NOMO-1 treated with dmso at 0.1 percent for 144 hours (cell line): ENCODE measurements around the gene NUDT1.
A peak's percentile ranks its signal among the peaks of the same experiment; 100 is the strongest.

Experiments
- DNase-seq: peaks from one replicate; lab custom pipeline; 2025; ENCODE audit not compliant: unreplicated experiment; lab: John Stamatoyannopoulos, UW

Gene NUDT1

DNA sequence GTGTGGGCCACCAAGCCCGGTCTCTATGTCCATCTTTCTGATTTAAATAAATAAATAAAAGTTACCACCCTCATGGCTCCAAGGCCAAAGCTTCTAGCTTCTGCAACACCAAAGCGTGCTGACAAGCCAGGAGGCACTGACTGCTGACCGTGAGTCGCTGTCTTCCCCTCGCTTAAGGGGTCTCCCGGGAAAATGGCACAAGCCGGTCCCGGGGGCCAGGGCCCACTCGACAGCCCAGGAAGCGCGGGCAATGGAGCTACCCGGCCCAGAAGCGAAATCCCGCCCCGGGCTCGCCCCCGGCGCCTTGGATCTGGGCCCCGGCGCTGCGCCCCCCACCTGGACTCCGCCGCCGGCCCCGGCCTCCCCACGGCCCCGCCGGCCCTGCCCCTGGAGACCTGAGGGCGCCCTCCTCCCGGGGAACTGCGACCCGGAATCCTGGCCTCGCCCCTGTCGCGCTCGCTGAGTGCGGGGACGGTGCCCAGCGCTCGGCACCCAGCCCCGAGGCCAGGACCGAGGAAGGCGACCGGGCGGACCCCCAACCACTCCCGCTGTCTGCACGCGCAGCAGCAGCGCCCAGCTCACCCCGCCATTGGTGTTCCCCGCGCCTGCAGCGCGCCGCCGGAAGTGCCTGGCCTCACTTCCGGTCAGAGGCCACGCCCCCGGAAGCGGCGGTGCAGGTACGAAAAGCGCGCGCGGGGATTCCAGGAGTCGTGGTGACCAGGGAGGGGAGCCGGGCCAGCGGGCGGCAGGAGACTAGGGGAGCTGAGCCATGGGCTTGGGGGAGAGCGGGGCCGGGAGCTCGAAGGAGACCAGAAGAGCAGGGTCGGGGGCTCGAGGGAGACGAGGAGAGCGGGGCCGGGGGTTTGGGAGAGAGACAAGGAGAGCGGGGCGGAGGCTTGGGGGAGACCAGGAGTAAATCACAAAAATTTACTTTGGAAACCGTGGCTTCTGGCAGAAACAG is at the start of gene NUDT1, which contains the start of gene MRM2:
Gene NUDT1, plus strand, starts transcription at position 647 of the 961 bp plus-strand sequence. CDS start 2,349 bp downstream, outside the sequence.
Gene MRM2, minus strand, starts transcription at position 626 of the 961 bp plus-strand sequence. Its CDS starts 36 bp downstream, at position 590.
- DNase-seq, result peak; percentile 53

DNA sequence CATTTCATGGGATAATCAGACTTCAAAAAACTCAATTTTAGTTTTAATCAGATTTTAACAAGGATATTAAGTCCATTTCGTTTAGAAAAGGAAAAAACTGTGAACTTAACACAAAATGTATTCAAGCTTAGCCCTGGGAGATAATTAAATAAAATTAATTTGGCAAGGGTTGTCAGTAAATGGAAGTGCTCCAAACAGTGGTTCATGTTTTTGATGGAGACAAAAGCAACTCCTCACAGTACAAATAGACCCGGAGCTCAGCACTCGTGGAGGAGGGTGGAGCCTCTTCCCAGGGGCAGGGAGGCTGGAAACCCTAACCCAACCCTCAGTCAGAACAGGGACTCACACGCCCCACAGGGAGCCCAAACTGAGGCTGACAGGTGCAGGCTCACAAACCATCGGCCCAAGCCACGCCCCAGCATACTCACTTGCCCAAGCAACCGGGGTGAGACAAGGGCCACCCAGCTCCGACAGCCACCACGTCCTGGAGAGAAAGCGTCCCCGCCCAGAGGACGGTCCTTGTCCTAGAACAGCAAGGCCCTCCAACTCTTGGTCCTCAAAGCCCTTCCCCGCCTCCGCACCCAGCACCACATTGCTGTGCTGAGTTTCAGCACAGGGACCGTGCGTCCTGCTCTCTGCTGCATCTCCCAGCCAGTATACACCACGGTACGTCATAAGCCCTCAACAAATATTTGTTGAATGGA is 49.0 kb upstream of the NUDT1 start:
- DNase-seq, result no peak

DNA sequence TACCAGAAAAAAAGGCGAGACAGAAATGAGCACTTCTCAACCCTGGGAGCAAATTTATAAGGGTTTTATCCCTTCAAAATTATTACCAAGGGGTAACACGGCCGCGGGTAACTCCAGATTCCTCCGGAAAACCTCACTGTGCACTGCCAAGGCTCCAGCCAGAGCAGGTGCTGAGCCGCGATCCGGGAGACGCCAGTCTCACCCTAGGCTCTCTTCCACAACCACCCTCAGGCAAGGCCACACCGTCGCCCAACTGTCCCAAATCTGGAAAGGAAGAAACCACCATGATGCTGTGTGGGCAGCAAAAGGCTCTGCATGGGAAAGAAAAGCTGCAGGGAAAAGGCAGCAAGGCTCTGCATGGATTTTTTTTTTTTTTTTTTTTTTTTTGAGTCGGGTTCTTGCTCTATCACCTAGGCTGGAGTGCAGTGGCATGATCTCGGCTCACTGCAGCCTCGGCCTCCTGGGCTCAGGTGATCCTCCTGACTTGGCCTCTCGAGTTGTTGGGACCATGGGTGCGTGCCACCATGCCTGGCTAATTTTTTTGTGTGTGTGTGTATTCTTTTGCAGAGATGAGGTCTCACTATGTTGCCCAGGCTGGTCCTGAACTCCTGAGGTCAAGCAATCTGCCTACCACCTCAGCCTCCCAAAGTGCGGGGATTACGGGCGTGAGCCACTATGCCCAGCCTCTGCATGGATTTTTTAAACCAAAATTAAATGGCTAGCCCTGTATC is 48.3 kb upstream of the NUDT1 start:
- DNase-seq, result no peak

DNA sequence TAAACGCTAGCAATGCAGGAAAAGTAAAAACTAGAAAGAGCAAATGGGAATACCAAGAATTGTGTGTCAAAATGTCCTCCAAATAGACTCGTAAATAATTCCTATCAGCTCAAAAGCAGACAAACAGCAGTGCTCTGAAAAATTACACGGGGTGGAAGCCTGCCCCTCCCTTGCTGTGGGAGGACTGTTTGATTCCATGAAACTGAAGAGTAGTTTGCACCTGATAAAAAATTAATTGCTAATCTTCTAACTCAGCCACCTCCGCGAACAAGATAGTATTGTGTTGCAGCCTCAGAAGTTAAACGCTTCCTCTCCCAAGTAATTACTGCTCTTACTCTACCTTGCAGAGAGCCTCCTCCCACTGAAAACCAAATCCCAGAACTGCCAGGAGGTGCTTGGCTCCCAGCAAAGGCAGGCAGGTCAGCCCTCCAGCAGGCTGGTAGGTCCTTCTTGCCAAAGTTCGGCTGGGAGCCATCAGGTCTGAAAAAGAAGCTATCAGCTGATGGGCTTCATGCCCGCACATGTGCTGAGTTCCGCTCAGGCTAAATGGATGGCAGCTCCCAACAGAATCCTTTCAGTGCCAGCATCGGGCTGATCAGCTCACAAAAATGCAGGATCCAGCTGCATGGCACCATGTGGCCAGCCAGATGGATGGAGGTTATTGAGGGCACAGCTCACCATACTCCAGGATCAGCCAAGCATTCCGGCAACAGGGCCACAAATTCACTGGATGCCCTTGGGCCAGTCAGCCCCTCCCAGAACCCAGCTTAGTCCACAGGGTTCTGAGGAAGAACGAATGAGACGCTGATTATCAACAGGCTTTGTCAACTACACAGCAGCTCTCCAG is 46.4 kb upstream of the NUDT1 start:
- DNase-seq, result no peak

DNA sequence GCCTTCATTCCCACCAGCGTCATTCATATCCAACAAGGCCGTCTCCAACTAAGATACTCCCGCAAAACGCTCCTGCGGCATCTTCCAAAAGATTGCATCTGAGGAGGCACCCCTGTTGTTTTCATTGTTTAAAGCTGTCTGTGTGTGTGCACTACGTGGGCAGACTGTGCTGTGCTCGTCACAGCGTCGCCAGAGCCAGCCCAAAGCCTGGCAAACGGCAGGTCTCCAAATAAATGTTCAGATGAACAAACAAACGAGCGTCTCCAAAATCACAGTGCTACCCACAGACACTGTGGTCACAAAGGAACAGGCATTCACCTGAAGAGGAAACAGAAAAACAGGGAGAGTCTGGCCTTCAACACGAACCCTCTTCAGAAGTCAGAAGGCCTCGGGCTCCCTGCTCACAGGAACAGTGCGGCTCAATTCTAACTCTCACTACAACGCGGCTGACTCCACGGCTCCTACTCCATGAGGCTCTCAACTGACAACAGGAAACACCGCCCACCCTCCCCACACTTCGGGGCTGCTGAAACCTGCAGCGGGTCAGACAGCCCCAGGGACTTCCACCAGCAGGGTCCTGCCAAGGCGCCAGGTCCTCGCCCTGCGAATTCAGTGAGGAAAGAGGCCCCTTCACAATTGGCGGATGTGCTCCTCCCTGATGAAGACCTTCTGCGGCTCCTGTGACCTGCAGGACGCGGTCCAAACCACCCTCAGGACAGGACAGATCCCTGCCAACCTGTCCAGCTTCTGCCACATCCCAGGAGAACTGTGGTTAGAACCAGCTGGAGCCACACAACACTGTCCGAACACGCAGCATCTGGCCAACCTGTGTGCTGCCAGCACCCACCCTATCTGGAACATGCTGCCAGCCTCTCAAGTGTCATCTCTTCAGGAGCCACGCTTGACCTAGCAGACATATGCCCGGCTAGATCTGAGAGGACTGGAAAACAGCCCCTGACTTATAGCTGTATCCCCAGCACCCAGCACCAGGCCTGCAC is 45.3 kb upstream of the NUDT1 start:
- no peak for DNase-seq

DNA sequence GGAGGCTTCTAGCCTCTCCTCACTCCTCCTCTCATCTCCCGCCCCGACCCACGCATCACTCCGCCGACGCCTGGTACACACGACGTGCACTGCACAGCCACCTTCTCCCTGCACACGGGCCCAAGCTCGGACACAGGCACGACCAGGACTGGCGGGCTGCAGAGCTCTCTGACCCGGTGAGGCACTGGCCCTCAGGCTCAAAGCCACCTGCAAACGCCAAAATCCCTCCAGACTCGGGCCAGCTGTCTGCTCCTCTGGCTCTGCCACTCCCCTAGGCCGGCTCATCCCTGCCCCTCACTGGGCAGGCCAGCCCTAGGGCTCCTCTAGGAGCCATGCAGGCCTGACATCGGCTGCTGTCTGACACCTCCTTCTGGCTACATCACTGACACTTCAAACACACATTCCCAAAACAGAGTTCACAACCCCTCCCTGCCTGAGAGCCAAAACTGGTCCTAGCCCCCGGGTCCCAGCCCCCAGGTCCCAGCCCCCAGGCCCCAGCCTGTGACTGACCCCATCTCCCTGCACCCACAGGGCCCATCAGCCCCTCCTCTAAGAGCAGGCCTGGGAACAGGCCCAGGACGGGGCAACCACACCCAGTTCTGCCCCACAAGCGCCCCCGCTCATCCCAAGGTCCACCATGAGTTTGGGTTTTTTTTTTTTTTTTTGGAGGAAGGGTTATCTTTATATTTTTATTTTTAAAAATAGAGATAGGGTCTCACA is 44.4 kb upstream of the NUDT1 start:
- DNase-seq, result no peak

DNA sequence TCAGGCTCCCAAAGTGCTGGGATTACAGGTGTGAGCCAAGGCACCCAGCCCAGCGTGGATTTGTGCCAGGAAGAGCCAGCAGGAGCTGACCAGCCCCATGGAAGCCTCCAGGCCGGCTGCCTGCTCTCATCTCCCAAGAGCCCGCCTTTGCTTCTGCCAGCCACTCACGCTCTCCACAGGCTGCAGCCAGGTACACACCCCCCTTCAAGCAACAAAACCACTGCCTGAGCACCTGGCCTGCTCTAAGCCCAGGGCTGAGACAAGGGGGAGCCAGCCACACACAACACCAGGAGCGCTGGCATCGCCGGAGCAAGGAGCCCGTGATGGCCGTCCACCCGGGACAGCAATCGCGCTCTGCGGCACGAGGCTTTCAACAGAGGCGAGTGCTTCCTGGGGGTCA is 43.8 kb upstream of the NUDT1 start:
- DNase-seq, result no peak

DNA sequence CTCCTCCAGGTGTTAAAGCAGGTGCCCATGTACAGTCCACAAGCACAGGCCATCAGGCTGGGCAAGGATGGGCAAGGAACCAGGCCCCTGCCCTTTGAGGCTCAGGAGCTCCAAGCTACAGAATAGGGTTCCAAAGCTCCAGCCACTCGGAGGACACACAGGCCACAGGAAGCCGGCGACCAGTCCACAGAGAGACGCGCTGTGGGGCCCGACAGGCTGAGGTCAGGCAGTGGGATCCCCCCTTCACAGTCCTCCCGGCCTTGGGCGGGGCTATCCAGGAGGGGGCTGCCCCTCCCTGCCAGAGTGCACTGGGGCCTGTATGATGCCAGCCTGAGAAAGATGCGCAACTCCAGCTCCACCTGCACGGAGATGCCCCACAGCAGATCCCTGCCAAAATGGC is 43.3 kb upstream of the NUDT1 start:
- DNase-seq, result no peak

DNA sequence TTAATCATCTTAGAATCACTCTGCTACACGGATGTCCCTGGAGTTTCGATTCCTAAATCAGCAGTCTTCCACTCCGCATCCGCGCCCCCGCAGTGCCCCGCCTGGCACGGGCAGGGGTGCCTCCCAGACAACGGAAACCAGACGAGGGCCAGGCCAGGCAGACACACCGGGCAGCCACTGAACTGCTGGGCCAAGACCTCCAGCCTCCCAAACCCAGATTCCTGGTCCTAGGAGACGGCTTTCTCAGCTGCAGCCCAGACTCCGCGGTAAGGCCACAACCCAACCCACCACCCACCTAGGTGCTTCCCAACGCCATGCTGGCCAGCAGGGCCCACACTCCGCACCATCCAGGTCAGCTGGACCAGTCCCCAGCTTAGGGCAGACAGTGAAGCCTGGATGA is 42.5 kb upstream of the NUDT1 start:
- DNase-seq, result no peak

DNA sequence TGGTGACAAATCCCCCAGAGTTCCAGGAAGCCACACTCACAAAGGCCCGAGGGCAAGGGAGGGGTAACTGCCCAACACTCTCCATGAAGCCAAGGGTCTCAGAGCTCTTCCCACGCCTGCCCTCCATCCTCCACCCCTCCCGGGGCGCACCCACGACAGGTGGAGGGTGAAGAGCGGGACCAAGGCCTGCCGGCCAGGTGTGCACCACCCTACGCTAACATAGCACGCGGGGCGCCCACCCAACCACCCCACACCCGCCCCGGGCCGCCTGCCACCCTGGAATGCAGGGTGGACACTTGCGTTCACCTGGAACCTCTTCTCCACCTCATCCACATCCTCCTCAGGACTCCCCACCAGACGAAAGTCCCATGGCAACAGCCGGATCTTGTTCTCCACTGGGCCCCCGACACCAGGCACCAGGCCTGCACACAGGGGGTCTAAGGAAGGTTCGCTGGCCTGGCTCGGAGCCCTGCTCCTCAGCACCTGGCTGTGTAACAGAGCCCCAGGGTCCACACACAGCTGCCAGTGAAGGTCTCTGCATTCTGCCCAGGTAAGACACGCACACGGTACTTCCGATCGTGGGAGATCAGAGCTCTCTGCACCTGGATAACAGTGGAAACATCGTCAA is 42.0 kb upstream of the NUDT1 start:
- DNase-seq, result no peak

DNA sequence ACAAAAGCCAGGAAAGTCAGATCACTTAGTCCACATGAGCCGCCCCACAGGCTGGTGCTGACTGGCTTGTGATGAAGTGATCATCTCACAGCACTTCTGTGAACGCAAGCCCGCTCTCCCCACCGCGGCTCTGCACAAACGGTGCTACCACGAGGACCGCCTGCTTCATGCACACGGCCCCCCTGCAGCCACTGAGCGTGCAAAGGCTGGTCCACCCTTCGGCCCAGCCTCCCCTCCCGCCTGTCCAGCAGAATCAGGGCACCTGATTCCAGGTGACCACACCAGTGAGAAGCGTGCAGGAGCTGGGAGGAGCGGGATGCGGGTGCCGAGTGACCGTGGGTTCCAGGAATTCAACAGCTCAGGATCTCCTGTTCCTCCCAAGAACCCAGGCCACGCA is 41.4 kb upstream of the NUDT1 start:
- no peak for DNase-seq

DNA sequence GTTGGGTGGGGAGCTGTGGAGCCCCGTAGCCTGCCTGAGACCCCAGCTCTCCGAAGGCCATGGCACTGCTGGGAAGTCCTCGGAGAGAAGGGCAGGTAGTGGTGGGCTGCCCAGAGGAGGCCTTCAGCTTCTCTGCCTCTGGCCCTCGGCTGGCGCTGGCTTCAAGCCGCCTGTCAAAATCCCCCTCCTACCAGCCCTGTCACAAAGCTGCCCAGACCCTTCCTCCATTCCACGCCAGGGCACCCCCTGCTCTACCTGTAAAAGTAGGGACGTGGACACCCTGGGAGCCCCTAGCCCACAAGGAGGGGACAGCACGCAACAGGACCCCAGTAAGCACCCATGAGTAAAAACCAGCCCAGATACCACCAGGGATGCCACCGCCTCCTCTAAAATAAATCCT is 40.9 kb upstream of the NUDT1 start:
- no peak for DNase-seq

DNA sequence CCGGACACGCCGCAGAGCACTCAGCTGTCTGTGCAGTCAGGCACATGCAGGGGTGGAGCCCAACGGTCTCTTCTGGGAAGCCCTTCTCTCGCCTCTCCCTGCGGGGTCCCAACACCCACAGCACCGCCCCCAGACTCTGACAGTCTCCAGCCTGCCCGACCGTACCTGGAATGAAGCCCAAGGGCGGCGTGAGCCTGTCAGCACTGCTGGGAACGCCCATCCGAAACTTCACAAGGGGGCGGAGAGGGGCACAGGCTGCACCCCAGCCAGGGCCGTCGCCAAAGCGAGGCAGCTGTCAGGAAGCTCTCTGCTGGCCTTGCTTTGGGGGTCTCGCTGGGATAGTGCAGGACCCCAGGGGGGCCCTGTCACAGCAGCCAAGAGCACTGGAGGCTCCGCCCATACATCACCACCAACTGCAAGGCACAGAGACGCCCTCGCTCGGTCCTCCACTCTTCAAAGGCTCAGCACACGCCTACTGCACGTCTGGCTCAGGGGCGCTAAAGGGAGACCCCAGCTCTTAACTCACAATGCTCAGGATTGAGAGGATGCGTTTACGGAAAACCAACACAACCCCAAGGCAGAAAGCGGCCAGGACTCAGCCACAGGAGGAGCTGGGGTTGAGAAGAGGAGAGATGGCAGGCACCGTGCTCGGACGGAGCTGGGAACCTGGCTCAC is 40.2 kb upstream of the NUDT1 start:
- no peak for DNase-seq

DNA sequence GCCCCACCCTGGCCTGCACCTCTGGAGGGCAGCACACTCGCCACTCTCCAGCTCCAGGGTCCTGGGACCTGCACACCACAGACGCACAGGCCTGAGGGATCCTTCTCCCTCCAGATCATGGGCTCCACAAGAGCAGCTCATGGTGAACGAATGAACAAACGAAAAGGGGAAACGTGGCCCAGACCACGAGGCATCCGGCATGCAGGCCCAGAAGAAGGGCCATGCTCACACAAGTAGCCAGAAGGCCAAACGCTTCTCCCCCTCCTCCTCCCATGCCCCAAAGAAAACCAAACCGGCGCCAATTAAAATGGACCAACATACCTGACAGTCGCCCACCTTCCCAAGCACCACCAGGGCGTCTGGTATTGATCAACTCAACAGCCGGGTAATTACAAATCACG is 39.7 kb upstream of the NUDT1 start:
- no peak for DNase-seq

DNA sequence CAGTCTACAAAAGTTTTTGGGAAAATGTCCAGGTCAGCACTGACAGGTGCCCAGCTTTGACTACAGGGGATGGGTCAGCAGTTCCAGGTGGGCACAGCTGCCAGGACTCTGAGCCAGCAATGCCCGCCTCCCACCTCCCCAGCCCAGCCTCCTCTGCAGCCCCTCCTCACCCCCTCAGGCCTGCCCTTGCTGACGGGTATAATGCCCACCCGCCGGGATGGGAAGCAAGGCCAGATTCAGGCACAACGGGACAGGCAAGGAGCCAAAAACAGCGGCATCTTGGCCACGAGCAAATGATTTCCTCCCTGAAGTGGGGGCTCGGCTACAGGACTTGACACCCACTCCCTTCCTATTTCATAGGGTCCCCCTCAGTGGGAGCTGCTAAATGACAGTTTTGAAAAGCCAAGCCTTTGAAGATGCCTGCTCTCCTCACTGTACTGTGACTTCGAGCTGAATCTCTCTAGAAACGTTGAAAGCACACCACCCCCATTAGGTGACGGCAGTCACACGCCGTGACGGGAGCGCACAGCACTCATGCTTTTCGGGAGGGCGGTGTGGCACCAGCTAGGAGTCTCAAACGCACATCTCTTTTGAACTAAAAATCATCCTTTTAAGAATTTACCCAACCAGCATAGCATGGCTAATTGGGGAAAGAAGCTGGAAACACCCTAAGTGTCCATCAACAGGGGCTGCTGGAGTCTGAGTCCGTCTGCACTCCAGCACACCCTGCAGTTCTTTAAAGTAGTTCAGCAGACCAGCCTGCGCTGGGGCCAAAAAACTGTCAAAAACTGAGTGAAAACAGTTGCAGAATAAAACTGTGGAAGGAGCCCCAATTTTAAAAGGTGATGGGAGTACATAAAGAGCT is 38.9 kb upstream of the NUDT1 start:
- no peak for DNase-seq

DNA sequence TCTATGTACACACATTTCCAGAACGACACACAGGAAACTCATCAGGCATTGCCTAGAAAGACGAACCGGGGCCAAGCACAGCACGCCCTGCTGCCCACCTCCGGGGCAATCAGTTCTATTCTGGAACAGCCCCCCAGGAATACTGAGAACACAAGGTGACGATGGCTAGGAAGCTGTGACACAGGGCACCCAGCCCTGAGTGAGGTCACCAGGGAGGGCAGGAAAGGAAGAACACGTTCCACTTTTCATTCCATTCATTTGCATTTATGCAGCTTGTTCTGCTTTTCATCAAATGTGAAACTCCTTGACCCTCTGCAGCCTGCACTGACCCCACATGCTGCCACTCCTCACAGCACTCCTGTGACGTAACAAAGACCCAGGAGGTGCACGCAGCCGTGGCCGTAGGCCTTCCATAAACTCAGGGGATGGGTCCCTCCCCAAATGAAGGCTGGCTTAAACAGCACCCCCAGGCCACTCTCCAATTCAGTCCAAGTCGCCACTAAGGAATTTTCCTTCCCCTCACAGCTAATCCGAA is 38.2 kb upstream of the NUDT1 start:
- DNase-seq, result no peak
